ENCODE results near the gene SPPL3. TPM values are rescaled to one million over a fixed set of nuclear protein-coding genes. Genes with fewer than 3 reads are reported as not detected.

SPPL3 gene
- total RNA-seq, 8 experiments from 2014 or later: 8.3 to 28.7 (median 22.7) TPM

DNA sequence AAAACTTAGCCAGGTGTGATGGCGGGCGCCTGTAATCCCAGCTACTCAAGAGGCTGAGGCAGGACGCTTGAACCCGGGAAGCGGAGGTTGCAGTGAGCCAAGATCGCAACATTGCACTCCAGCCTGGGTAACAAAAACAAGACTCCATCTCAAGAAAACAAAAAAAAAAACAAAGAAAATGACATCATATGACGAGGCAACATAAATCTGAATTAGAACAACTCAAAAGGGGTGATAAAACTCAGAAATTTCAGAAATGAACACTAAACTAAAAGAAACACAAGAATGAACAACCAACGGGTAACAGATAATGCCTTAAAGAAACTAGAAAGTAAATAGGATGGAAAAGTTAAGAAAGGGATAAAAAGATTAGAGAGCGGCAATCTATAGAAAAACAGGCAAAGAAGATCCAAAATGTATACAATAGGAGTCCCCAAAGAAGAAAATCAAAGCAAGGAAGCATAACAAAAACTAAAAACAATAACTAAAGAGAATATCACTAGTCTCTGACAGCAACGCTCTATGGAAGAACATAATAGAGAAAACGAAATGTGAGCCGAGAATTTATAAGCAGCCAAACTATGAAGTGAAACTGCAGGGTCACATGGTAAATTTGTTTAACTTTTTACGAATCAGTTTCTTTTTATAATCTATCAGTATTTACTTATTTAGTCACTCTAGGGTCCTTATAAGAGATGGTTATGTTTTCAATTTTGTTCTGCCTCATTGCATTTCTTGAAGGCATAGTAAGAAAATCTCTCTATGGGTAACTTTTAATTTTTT lies 45.7 kb downstream of the SPPL3 start:
- Histone ChIP-seq H3K4me3 (no peak overlapping the region), H3K27ac (no peak overlapping the region), H3K4me1 (replicated peaks in 1 of 2) (no peaks in the 10 kb centered on the region)
- no peak for ATAC-seq (replicated peaks in 6 of 8)
- WGBS, 10 experiments: 90 to 100% (median 97%) methylated on average over 7 to 13 of the region's 13 CpGs
- in situ Hi-C loops (cut with MboI; ENCODE audit: low pct_unique_long_range_greater_than_20kb in 2 of 9, low sequenced_read_pairs in 9 of 9, unreplicated experiment in 9 of 9): no loop called here

GRCh38 chr12:120856980-120857379 lies 47.2 kb downstream of the SPPL3 start:
- peak in 3 of 8 experiments; percentile 46 to 72 (median 53) for ATAC-seq (replicated peaks in 6 of 8)

DNA sequence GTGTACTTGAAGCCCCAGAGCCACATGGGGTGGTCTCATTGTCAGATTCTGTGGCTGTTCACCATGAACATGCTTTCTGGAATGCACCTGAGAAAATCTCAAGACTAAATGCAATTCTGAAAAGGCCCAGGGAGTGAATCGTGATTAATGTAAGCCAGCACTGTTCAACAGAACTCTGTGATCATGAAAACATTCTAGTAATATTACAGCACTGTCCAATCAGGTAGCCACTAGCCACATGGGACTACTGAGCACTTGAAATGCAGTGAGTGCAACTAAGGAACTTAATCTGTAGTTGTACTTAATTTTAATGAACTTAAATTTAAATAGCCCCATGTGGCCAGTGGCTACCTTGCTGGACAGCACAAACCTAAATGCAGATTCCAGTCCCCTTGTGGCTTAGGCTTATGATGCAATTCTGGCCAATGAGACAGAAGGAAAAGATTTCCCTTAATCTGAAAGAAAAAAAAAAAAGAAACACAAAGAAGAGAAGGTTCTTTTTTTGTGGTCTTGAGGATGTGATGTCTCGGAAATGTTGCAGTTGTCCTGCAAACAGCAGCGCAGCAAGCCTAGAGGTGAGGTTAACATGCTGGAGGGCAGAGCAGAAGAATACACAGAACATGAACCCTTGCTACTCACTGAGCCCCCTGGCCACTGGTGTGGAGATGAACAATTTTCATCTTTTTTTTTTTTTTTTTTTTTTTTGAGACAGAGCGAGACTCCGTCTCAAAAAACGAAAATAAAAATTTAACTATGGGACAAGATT lies 48.2 kb downstream of the SPPL3 start:
- Histone ChIP-seq H3K4me1 (replicated peaks in 1 of 2) (no peaks in the 10 kb centered on the region), H3K4me3 (no peak overlapping the region), H3K27ac (no peak overlapping the region)
- in situ Hi-C loops (cut with MboI; ENCODE audit: low pct_unique_long_range_greater_than_20kb in 2 of 9, low sequenced_read_pairs in 9 of 9, unreplicated experiment in 9 of 9): no loop called here
- peak in 1 of 8 experiments; percentile 36 for ATAC-seq (replicated peaks in 6 of 8)
- 80 to 100% (median 93%) methylated on average over 1 to 6 of the region's 6 CpGs for WGBS, 10 experiments

More at GRCh38 chr12:120856980-120857379, 47.2 kb downstream of the SPPL3 start:
- no peaks in the 10 kb centered on the region for H3K4me1 ChIP-seq (replicated peaks in 1 of 2)
- in situ Hi-C loops (cut with MboI; ENCODE audit: low pct_unique_long_range_greater_than_20kb in 2 of 9, low sequenced_read_pairs in 9 of 9, unreplicated experiment in 9 of 9): no loop called here
- 0 to 86% (median 33%) methylated on average over 1 to 2 of the region's 2 CpGs; no CpG with 5 or more reads in 1 of the 10 experiments for WGBS, 10 experiments
- H3K27ac ChIP-seq: no peak overlapping the region
- H3K4me3 ChIP-seq: no peak overlapping the region

- 60 to 95% (median 77%) methylated on average over 1 to 3 of the region's 4 CpGs for WGBS, 10 experiments
- no peak overlapping the region for H3K4me3 ChIP-seq
- no peak for ATAC-seq (replicated peaks in 6 of 8)
- H3K27ac ChIP-seq: no peak overlapping the region
- in situ Hi-C loops (cut with MboI; ENCODE audit: low pct_unique_long_range_greater_than_20kb in 2 of 9, low sequenced_read_pairs in 9 of 9, unreplicated experiment in 9 of 9): no loop called here
- H3K4me1 ChIP-seq (replicated peaks in 1 of 2): no peaks in the 10 kb centered on the region
Observed at GRCh38 chr12:120854804-120855203, 49.4 kb downstream of the SPPL3 start.

- in situ Hi-C loops (cut with MboI; ENCODE audit: low pct_unique_long_range_greater_than_20kb in 2 of 9, low sequenced_read_pairs in 9 of 9, unreplicated experiment in 9 of 9): no loop called here
- Histone ChIP-seq H3K4me3 (no peak overlapping the region), H3K27ac (no peak overlapping the region), H3K4me1 (replicated peaks in 1 of 2) (no peaks in the 10 kb centered on the region)
- 11 to 100% (median 95%) methylated on average over 1 to 3 of the region's 3 CpGs; no CpG with 5 or more reads in 3 of the 10 experiments for WGBS, 10 experiments
- ATAC-seq (replicated peaks in 6 of 8): no peak
Observed at GRCh38 chr12:120853188-120853587, 51.0 kb downstream of the SPPL3 start.

DNA sequence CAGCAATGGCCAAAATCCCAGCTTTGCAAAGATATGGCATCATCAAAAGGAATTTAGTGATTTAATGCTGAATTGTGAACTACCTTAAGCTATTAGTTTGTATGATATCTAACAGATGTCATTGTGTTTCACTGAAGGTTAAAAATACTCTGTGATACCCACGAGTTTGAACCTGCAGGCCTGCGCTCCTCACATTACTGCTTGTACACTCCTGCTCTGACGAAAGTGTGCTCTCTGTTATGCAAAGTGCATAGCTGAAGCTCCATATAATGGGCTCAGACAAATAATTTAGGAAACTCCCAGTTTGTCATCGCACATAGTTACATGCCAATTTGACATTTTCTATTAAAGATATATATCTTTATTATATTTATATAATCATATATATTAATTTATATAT lies 52.2 kb downstream of the SPPL3 start:
- Histone ChIP-seq H3K27ac (no peak overlapping the region), H3K4me3 (no peak overlapping the region), H3K4me1 (replicated peaks in 1 of 2) (no peaks in the 10 kb centered on the region)
- WGBS, 10 experiments: 50 to 100% (median 67%) methylated on average over 1 to 4 of the region's 4 CpGs; no CpG with 5 or more reads in 1 of the 10 experiments
- in situ Hi-C loops (cut with MboI; ENCODE audit: low pct_unique_long_range_greater_than_20kb in 2 of 9, low sequenced_read_pairs in 9 of 9, unreplicated experiment in 9 of 9): no loop called here
- ATAC-seq (replicated peaks in 6 of 8): no peak

GRCh38 chr12:120851444-120851843 lies 52.7 kb downstream of the SPPL3 start:
- Histone ChIP-seq H3K27ac (no peak overlapping the region), H3K4me3 (no peak overlapping the region), H3K4me1 (replicated peaks in 1 of 2) (no peaks in the 10 kb centered on the region)
- in situ Hi-C loops (cut with MboI; ENCODE audit: low pct_unique_long_range_greater_than_20kb in 2 of 9, low sequenced_read_pairs in 9 of 9, unreplicated experiment in 9 of 9): no loop called here
- WGBS, 10 experiments: 33 to 100% (median 93%) methylated on average over 1 to 6 of the region's 7 CpGs; no CpG with 5 or more reads in 1 of the 10 experiments
- ATAC-seq (replicated peaks in 6 of 8): no peak

- 75 to 100% (median 97%) methylated on average over 1 to 2 of the region's 2 CpGs; no CpG with 5 or more reads in 2 of the 10 experiments for WGBS, 10 experiments
- in situ Hi-C loops (cut with MboI; ENCODE audit: low pct_unique_long_range_greater_than_20kb in 2 of 9, low sequenced_read_pairs in 9 of 9, unreplicated experiment in 9 of 9): no loop called here
Observed at GRCh38 chr12:120849765-120850164, 54.4 kb downstream of the SPPL3 start.

GRCh38 chr12:120847814-120848213 lies 56.3 kb downstream of the SPPL3 start:
- Histone ChIP-seq H3K27ac (no peak overlapping the region), H3K4me3 (no peak overlapping the region), H3K4me1 (replicated peaks in 1 of 2) (no peaks in the 10 kb centered on the region)
- in situ Hi-C loops (cut with MboI; ENCODE audit: low pct_unique_long_range_greater_than_20kb in 2 of 9, low sequenced_read_pairs in 9 of 9, unreplicated experiment in 9 of 9): no loop called here
- no peak for ATAC-seq (replicated peaks in 6 of 8)
- WGBS, 10 experiments: 71 to 100% (median 88%) methylated on average over 1 to 3 of the region's 3 CpGs; no CpG with 5 or more reads in 3 of the 10 experiments

More at GRCh38 chr12:120849765-120850164, 54.4 kb downstream of the SPPL3 start:
- no peak overlapping the region for H3K27ac ChIP-seq
- H3K4me1 ChIP-seq (replicated peaks in 1 of 2): no peaks in the 10 kb centered on the region
- ATAC-seq (replicated peaks in 6 of 8): peak in 1 of 8 experiments; percentile 50
- H3K4me3 ChIP-seq: no peak overlapping the region

- no peak for ATAC-seq (replicated peaks in 6 of 8)
- Histone ChIP-seq H3K4me1 (replicated peaks in 1 of 2) (no peaks in the 10 kb centered on the region), H3K4me3 (no peak overlapping the region), H3K27ac (no peak overlapping the region)
- in situ Hi-C loops (cut with MboI; ENCODE audit: low pct_unique_long_range_greater_than_20kb in 2 of 9, low sequenced_read_pairs in 9 of 9, unreplicated experiment in 9 of 9): no loop called here
- 89 to 100% (median 100%) methylated on average over 1 to 3 of the region's 4 CpGs; no CpG with 5 or more reads in 5 of the 10 experiments for WGBS, 10 experiments
Observed at GRCh38 chr12:120847392-120847791, 56.8 kb downstream of the SPPL3 start.

DNA sequence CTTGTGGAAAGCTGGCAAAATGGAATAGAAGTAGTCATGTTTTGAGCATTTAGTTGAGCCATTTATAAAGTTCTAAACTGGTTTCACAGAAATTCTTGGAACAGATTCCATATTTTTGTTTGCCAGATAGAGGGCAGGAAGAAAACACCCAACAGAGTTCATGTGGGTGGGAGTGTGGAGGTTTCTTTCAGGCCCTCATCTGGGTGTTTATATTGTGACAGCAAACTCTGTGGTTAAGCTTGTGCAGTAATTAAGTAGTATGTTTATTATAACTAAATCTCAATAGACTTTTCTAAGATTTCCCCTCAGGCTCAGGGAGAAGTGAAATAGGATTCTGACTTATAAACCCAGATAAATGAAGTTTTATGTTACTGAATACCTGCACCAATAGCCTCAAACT lies 57.4 kb downstream of the SPPL3 start:
- in situ Hi-C loops (cut with MboI; ENCODE audit: low pct_unique_long_range_greater_than_20kb in 2 of 9, low sequenced_read_pairs in 9 of 9, unreplicated experiment in 9 of 9): no loop called here
- no peak for ATAC-seq (replicated peaks in 6 of 8)
- H3K4me3 ChIP-seq: no peak overlapping the region
- no peaks in the 10 kb centered on the region for H3K4me1 ChIP-seq (replicated peaks in 1 of 2)
- H3K27ac ChIP-seq: no peak overlapping the region

GRCh38 chr12:120845696-120846095 lies 58.5 kb downstream of the SPPL3 start:
- in situ Hi-C loops (cut with MboI; ENCODE audit: low pct_unique_long_range_greater_than_20kb in 2 of 9, low sequenced_read_pairs in 9 of 9, unreplicated experiment in 9 of 9): no loop called here
- whole genome bisulfite sequencing, 10 experiments: 85 to 100% (median 95%) methylated on average over 2 to 6 of the region's 7 CpGs; no CpG with 5 or more reads in 2 of the 10 experiments
- H3K4me1 ChIP-seq (replicated peaks in 1 of 2): no peaks in the 10 kb centered on the region
- H3K27ac ChIP-seq: no peak overlapping the region
- H3K4me3 ChIP-seq: no peak overlapping the region
- ATAC-seq (replicated peaks in 6 of 8): no peak

DNA sequence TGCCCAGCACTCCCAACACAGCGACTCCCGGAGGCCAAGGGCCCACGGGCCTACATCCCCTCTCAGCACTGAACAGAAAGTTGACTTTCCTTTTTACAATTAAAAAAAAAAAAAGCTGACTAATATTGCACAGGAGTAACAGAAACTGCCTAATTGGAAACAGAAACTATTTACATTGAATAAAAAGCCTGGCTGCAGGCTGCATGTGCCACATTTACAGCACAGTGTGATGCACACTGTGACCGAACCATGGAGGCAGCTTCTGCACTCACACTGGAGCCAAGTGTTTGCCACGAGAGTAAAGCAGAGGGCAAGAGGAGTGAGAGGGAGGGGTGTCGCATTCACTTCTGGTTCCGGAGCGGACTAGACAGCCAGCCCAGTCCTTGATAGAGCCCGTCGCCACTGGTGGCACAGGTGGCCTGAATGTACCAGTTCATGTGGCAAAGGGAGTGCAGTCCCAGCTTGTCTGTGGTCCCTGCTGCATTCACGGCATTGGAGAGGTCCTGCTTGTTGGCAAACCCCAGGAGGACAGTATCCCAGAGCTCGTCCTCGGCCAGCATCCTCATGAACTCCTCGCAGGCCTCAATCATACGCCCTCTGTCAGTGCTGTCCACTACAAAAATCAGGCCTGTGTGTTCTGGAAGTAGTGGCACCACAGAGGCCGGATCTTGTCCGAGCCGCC lies 59.2 kb downstream of the SPPL3 start:
- no peak overlapping the region for H3K27ac ChIP-seq
- no peak overlapping the region for H3K4me3 ChIP-seq
- WGBS, 10 experiments: 70 to 100% (median 88%) methylated on average over 1 to 10 of the region's 18 CpGs; no CpG with 5 or more reads in 1 of the 10 experiments
- in situ Hi-C loops (cut with MboI; ENCODE audit: low pct_unique_long_range_greater_than_20kb in 2 of 9, low sequenced_read_pairs in 9 of 9, unreplicated experiment in 9 of 9): no loop called here
- no peak for ATAC-seq (replicated peaks in 6 of 8)
- no peaks in the 10 kb centered on the region for H3K4me1 ChIP-seq (replicated peaks in 1 of 2)
